Left lung (tissue), 10 donors: ENCODE data around the gene POMT2. TPM values are rescaled to one million over a fixed set of nuclear protein-coding genes. Genes with fewer than 3 reads are reported as not detected.
A peak's percentile ranks its signal among the peaks of the same experiment; 100 is the strongest.

Experiments
- ATAC-seq: fragments of 200-7000 bp; cut with Tn5 transposase; one replicate; pipeline ENCODE4 v1.9.1; 2020; ENCODE audit warnings: moderate library complexity
- DNase-seq, 4 donors: peaks; one replicate each; pipeline ENCODE4 v3.0.0-alpha.2; 2013 to 2020
- H3K27ac ChIP-seq, 2 donors: fragments of 200-600 bp; sonication (generic) in 1 of 2; one replicate each; pipeline versions ENCODE4 v1.5.0 to v1.8.0; 2020 to 2021
- H3K27me3 ChIP-seq, 2 donors: fragments of 200-600 bp; sonication (generic) in 1 of 2; one replicate each; pipeline versions ENCODE4 v1.5.0 to v1.8.0; 2020 to 2021
- H3K36me3 ChIP-seq, 2 donors: fragments of 200-600 bp; sonication (generic) in 1 of 2; one replicate each; pipeline versions ENCODE4 v1.5.0 to v1.8.0; 2020 to 2021
- H3K4me1 ChIP-seq, 2 donors: fragments of 200-600 bp; one replicate each; pipeline ENCODE4 v1.8.0; 2021
- H3K4me3 ChIP-seq, 2 donors: fragments of 200-600 bp; sonication (generic) in 1 of 2; one replicate each; pipeline versions ENCODE4 v1.5.0 to v1.8.0; 2020 to 2021; ENCODE audit warnings: mild to moderate bottlenecking in 1 of 2
- H3K9me3 ChIP-seq, 2 donors: fragments of 200-600 bp; sonication (generic) in 1 of 2; one replicate each; pipeline versions ENCODE4 v1.5.0 to v1.8.0; 2020 to 2021
- intact Hi-C, 2 donors: fragments of 100-400 bp; cut with DNase I; formaldehyde crosslinking; loops; one replicate each; pipeline versions ENCODE4 v1.11.2 to v1.14.2; 2022
- polyA plus RNA-seq, 6 donors: library from polyadenylated mRNA; unstranded; fragments of 120-200 nt; gene quantifications; one replicate each; pipeline ENCODE4 v1.2.1, GENCODE V29; 2013; ENCODE audit not compliant: insufficient read length in 6 of 6
- total RNA-seq, 2 donors: library from RNA; stranded (reverse); fragmentation: NEBNext Ultra II Directional; extraction: Animal tissue kit (Norgen Biotek cat#: 25700); gene quantifications; one replicate each; pipeline ENCODE4 v1.2.1, GENCODE V29; 2021
- TF ChIP-seq, protein P1 (sequence below), 2 donors: fragments of 200-600 bp; sonication (generic) in 1 of 2; IDR thresholded peaks; one replicate each; pipeline versions ENCODE4 v1.5.0 to v1.8.0; 2021; ENCODE audit warnings: antibody characterized with exemption in 2 of 2
- donor health status: DM: no; HTN: yes; CAD: no.
- donor health status: DM: no; HTN: no; CAD: no.

Gene POMT2
- total and polyA plus RNA-seq, 8 donors: 25.5 to 34.3 (median 31.6) TPM

GRCh38 chr14:77257700-77258099 lies 63.0 kb downstream of the POMT2 start:
- Histone ChIP-seq H3K9me3 (no peaks in the 10 kb centered on the region), H3K36me3 (no peaks in the 10 kb centered on the region), H3K27ac (no peak overlapping the region), H3K4me1 (no peaks in the 10 kb centered on the region), H3K27me3 (peaks cover 0 to 37% of the 10 kb centered on the region in 2 donors), H3K4me3 (no peak overlapping the region)
- no peak for ATAC-seq
- intact Hi-C loops: no loop called here
- DNase-seq: peak in 1 of 4 donors; percentile 53
- TF ChIP-seq, protein P1, sequence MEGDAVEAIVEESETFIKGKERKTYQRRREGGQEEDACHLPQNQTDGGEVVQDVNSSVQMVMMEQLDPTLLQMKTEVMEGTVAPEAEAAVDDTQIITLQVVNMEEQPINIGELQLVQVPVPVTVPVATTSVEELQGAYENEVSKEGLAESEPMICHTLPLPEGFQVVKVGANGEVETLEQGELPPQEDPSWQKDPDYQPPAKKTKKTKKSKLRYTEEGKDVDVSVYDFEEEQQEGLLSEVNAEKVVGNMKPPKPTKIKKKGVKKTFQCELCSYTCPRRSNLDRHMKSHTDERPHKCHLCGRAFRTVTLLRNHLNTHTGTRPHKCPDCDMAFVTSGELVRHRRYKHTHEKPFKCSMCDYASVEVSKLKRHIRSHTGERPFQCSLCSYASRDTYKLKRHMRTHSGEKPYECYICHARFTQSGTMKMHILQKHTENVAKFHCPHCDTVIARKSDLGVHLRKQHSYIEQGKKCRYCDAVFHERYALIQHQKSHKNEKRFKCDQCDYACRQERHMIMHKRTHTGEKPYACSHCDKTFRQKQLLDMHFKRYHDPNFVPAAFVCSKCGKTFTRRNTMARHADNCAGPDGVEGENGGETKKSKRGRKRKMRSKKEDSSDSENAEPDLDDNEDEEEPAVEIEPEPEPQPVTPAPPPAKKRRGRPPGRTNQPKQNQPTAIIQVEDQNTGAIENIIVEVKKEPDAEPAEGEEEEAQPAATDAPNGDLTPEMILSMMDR (IDR thresholded peaks at IDR 0.05): no peak

DNA sequence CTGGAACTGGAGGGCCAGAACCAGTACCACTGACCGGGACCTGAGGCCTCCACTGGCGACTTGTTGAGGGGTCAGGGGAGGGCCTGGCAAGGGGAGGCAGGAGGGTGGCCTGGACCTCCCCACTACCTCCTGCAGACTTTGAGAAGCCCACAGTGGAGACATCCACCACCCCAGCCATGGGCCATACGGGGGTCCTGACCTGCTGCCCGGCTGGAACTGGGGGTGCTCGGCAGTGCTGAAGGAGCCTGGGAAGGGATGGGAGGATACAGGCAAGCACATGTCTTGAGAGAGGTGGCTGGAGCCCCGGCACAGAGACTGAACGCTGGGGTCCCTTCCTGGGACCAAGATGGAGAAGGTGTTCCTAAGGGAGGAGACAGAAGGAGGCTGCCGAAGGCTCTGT lies 64.0 kb downstream of the POMT2 start:
- Histone ChIP-seq H3K27me3 (peaks cover 0 to 37% of the 10 kb centered on the region in 2 donors), H3K9me3 (no peaks in the 10 kb centered on the region), H3K4me3 (no peak overlapping the region), H3K36me3 (no peaks in the 10 kb centered on the region), H3K27ac (no peak overlapping the region), H3K4me1 (no peaks in the 10 kb centered on the region)
- ATAC-seq (no peak), DNase-seq (peak in 1 of 4 donors; percentile 49)
- intact Hi-C loops: no loop called here
- TF ChIP-seq, protein P1 (IDR thresholded peaks at IDR 0.05): no peak

- H3K4me1 ChIP-seq: no peaks in the 10 kb centered on the region
- H3K36me3 ChIP-seq: no peaks in the 10 kb centered on the region
- H3K27ac ChIP-seq: no peak overlapping the region
- DNase-seq (peak in 1 of 4 donors; percentile 39), ATAC-seq (no peak)
- no peak overlapping the region for H3K4me3 ChIP-seq
- intact Hi-C loops: no loop called here
- H3K9me3 ChIP-seq: no peaks in the 10 kb centered on the region
- TF ChIP-seq, protein P1 (IDR thresholded peaks at IDR 0.05): no peak
- H3K27me3 ChIP-seq: peaks cover 0 to 8% of the 10 kb centered on the region in 2 donors
Measured at GRCh38 chr14:77253333-77254190, 67.1 kb downstream of the POMT2 start.

DNA sequence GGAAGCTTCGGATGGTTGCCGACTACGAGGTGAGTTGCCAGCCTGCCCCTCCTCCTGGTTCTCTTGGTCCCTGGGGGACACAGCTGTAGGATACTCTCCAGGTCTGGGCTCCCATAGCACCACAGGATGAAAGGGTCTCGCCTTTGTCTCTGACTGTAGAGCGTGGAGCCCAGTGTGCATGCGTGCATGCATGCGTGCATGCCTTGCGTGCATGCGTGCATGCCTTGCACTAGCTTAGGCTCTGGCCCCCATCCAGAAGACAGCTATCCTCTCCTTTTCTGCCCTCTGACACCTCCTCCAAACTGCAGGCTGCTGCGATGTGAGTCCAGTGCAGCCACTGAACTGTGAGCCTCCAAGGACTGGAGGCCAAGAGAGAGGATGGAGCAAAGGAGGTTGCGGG lies 68.8 kb downstream of the POMT2 start:
- TF ChIP-seq, protein P1 (IDR thresholded peaks at IDR 0.05): no peak
- intact Hi-C loops: no loop called here
- peaks cover 0 to 4% of the 10 kb centered on the region in 2 donors for H3K27me3 ChIP-seq
- ATAC-seq: no peak
- no peaks in the 10 kb centered on the region for H3K4me1 ChIP-seq
- H3K9me3 ChIP-seq: no peaks in the 10 kb centered on the region
- H3K27ac ChIP-seq: no peak overlapping the region
- no peaks in the 10 kb centered on the region for H3K36me3 ChIP-seq
- DNase-seq: no peak
- H3K4me3 ChIP-seq: no peak overlapping the region

- H3K27me3 ChIP-seq: peaks cover 0 to 1% of the 10 kb centered on the region in 2 donors
- no peaks in the 10 kb centered on the region for H3K9me3 ChIP-seq
- DNase-seq: no peak
- ATAC-seq: no peak
- no peak overlapping the region for H3K4me3 ChIP-seq
- no peaks in the 10 kb centered on the region for H3K4me1 ChIP-seq
- H3K36me3 ChIP-seq: no peaks in the 10 kb centered on the region
- TF ChIP-seq, protein P1 (IDR thresholded peaks at IDR 0.05): no peak
- no peak overlapping the region for H3K27ac ChIP-seq
- intact Hi-C loops: no loop called here
Measured at GRCh38 chr14:77250927-77251326, 69.8 kb downstream of the POMT2 start.
